EH (cell line): ENCODE results near the gene HS6ST2.
A peak's percentile ranks its signal among the peaks of the same experiment; 100 is the strongest.

Experiments
- DNase-seq: peaks from one replicate; pipeline ENCODE4 v3.0.0-alpha.2; 2015; ENCODE audit warnings: low read depth

HS6ST2 gene

DNA sequence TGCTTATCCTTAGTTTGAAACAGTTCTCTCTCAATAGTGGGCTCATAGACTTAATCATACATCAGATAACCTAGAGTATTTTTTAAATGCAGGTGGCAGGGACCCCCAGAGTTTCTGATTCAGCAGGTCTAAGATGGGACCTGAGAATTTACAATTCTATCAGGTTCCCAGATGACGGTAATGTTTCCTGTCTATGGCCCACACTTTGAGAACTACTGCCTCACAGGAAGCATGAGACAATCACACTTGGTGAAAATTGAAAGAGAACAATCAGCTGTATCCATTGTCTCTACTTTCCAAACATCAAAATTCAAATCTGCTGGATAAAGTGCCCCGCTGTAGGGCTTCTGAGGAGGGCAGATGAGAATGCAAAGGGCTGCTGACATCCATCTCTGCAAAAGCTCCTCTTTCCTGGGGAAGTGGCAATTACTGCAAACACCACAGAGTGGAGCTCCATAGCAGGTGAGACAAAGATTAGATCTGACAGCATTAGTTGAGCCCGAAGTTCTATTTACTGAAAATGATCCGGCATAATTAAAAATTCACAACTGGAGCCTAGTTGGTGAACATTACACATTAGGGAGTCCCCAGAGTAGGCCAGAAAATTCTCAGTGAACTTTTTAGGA lies 281.8 kb downstream of the HS6ST2 start:
- no peak for DNase-seq

DNA sequence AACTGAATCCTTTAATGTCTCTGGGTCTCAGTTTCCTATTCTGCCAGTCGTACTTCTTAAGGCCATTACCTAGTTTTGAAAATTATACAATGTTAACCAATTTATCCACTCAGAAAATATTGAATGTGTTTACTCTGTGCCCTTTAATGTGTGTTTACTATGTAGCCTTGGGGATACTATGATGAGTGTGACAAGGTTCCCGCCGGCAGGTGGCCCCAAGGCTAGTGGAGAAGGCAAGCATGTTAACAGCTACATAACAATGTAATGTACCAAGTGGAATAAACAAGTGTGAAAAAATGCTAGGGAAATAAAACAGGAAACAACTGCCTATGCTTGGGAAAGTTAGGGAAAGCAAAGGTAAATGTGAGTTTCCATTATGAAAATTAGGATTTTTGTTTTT lies 282.3 kb downstream of the HS6ST2 start:
- no peak for DNase-seq

DNA sequence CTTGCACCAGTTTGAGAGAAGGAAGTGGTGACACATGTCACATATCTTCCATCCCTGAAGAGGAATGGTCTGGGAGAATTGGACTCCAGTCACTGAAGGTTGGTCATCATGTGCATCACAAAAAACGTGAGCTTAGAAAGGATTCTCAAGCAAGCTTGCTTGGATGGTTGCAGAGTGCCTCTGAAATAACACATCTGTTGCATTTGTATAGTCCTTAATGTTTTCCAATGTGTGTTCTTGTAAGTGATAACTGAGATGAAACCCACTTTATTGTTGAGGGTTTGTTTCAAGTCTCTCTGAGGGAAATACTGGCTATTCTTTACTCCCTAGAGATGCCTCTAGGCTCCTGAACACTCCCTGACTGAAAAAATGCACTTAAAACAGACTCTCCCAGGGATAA lies 285.1 kb downstream of the HS6ST2 start:
- no peak for DNase-seq

DNA sequence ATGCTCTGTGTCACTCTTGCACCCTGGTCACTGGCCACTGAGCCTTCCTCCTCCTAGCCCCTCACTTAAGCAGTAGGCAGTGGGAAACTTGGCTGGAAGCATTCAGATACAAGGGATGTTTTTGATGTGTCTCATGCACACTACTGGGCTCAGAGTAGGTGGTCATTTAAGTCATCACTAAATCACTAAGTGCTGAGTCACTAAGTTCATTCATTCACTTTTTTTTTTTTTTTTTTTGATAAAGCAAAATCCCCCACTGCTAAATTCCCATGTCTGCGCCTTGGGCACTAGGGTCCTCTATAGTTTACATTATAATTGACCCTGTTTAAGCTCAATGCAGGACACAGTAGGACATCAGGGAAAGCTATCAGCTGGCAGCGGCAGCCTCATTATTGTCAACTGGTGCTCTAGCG lies 287.2 kb downstream of the HS6ST2 start:
- DNase-seq = no peak

DNA sequence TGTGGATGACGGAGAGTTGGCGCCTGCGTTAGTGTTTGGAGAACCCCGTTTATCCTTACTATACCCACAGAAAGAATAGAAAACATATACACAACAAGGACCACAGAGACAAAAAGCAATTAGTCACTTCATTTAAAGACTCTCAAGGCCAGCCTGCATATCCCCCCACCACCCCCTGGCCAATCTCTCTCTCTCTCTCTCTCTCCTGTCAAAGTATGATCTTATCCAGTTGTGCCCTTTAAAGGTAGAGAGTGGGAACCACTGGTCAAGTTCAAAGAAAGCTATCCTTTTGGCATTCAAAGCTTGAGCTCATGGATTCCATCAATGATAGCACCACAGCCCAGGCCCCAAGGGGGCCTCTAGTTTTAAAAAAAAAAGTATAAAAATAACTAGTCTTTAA lies 289.3 kb downstream of the HS6ST2 start:
- no peak for DNase-seq

DNA sequence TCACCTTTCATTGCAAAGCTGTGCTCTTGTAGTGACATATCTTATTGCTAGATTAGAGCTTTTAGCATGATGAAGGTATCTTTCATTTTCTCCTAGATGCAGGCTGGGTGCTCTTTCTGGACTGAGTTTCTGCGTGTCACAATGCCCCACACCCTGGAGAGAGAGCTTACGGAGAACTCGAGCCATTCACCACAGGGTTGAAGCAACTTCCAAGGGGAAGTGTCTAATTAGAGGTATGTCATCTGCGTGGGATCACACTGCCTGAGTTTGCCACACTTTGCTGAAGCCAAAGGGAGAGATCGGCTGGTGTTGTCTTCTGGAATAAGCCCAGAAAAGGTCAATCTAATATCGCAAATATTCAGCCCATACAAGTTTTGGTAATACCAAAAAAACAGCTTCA lies 290.3 kb downstream of the HS6ST2 start:
- no peak for DNase-seq

DNA sequence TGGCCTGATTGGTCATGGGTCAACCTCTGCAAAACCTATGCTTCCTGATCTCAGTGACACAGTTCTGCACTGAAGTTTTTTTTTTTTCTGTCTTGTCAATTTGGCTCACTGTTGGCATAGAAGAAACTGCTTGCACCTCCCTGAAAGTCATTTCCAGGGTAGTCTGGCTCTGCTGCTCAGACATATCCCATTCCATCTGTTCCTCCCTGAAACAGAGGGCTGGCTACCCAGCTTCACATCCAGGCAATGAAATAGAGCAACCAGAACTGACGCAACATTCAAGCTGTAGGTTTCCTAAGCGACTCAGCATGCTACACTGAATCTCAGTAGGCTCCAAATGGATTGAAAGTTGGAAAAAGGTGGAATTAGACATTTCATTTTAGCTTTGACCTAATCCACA lies 292.8 kb downstream of the HS6ST2 start:
- no peak for DNase-seq

DNA sequence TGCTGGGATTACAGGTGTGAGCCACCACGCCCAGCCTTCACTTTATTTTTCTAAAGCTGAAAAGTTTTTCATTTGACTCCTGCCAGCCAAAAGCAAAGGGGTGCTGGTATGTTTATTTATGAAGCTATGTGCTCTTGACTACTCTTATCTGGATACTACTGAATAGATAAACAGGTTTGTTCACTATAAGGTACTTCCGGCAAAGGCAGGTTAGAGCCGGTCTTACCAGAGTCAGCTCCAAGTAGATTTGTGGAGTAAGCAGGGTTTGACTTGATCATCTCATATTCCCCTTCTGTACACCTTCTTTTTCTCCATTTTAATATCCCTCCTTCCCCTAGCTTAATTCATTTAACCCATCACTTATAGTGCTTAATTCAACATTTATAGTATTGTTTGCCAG lies 294.2 kb downstream of the HS6ST2 start:
- no peak for DNase-seq

DNA sequence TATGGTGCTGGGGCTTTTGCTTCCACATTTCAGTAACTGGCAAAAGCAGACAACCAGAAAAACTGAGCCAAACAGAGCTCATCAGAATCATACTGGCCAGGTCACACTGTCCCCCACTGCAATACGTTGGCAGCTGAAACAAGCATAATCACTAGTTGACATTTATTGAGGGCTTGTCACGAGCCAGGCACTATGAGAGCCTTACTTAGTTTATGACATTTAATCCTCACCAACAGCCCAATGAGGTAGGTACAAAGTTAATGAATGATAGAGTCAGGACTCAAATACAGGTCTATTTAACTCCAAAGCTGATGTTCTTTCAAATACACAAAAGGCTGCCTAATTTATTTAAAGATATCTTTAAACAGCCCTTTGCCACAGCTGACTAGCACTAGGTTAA lies 295.6 kb downstream of the HS6ST2 start:
- no peak for DNase-seq

DNA sequence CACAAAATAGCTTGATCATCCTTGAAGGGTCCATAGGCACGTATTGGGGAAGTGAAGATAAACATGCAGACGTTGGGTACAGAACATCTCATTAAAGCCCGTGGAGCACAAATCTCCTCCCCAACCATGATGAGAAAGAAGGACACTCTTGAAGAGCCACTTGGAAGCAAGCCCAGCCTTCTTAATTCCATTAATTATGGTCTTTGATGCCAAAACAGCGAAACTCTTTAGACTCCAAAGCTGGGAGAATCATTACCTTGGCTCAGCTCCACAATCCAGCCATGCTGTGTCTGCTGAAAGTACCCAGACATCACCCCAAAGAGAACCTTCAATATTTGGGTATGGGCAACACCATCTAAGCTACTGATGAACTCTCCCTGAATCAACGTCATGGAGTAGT lies 300.6 kb downstream of the HS6ST2 start:
- DNase-seq = no peak

DNA sequence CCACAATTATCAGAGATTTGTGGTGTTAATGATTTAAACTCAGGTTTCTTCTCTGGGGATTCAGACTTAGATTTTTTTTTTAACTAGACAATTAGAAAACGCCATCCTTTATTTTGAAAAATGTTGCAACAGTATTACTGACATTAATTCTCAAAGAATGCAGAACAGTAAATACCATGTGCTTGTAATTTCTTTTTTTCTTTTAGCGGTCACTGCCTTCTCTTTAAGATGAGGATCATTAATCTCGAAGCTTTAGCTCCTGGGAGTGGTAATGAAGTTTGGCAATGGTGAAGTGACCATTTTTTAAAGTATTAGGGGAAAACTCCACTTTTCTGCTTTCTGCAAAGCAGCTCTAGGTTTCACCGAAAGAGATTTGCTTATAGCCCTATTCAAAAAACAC lies 305.6 kb downstream of the HS6ST2 start:
- no peak for DNase-seq

DNA sequence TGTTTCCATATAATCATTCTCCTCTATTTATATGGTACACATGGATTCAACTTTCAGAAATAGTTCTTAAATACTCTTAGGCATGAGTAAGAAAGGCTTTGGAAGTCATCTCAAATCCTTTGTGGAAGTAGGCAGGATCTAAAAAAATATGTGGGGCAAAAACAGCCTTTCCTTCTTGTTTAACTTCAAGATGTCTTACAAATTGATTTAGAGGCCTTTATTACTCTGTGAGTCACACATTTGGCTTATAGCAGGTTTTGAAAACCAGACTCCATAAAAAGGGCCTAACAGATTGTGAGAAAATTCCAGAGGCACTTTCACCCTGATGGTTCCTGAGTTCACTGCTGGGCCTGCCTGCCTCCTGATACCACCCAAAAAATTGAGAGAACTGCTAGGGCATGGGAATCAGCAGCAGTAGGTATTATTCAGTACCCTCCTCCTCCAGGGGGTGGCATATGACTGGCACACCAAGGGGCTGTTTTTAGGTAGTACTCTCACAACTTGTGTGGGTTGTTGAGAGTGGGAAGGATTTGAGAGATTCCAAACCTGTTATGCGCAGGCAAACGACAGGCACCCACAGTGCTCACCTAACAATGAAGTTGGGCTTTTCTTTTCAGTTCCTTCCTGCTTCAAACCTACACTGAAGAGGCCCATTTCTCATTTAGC lies 306.9 kb downstream of the HS6ST2 start:
- DNase-seq = peak; percentile 0

DNA sequence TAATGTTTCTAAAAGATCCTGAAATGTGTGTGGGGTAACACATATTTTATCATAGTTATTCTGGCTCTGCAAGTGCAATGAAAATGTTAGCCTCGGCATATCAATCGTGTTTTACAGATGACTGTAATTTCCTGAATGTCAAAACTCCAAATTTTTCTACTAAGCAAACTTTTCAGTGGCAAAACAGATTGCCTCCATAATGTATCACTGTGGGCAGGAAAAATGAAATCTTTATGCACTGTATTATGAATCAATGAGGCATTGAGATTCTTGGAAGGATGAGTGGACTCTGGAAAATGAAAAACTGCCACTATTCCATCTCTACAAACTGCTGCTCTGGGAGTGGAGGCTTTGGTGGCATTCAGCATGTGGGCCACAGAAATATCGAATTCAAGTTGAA lies 309.5 kb downstream of the HS6ST2 start:
- DNase-seq = peak; percentile 0

DNA sequence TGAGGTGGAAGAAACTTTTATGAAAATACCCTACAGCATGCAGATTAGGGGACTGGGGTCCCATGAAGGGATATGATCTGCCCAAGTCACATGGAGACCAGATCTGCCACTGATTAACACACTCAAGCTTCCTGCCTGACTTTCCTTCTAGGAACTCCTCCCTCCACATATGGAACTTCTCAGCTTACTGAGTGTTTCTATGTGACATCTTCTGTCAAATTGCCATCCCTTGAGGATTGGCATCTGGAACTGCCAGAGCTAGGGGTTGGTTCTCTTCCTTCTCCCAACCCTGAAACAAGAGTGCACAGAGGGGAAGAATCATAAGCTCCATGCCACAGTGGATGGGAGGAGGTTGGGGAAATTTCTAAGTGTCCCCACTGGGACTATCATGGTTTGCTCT lies 319.0 kb downstream of the HS6ST2 start:
- no peak for DNase-seq

DNA sequence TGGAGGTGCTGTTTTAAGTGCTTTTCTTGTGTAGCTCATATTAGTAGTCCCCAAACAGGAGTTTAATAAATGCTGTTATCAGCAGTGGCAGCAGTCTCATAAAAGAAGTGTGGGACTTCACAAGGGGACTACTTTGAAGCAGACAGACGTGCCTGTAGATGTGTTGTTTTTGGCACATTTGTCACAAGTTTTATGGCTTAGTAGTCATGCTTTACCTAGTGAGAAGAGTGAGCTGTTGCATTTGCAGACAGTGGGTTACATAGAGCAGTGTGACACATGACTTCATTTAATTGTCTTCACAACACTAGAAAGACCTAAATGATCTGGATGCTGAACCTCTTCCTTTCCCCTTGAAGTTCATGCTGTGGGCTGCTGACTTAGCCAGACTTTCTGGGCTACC lies 320.1 kb downstream of the HS6ST2 start:
- DNase-seq = no peak

DNA sequence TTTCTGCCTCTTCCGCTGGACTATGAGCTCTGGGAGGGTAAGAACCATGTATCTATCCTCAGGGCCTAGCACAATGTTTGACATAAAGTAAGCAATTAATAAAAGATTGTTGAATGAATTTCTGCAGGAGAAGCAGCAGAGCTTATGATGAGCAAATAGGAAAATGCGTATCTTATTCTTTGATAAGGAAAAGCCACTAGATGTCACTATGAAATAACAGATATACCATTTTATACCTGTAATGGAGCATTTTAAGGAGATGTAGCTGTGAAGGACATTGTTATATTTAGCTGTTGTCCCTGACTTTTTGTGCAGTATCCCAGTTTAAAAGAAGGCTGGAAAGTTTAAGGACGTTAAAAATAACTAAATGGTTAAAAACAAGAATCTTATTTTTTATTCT lies 322.3 kb downstream of the HS6ST2 start:
- DNase-seq = no peak

DNA sequence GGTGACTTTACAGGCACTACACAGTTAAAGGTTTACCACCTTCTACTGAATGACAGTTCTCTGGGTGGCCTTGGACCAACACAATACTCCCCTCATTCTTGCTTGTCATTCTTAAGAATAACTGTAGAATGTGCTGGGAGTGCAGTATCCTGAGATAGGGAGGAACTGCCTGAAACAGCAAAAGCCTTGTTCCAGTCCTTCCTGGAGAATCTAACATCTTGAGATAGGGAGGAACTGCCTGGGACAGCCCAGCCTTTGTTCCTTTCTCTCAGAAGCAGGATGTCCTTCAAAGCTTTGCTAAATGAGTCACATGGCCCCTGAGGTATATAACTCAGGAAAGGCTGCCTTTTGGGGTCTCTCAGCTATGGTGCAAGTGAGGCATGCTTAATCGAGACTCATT lies 323.9 kb downstream of the HS6ST2 start:
- no peak for DNase-seq

DNA sequence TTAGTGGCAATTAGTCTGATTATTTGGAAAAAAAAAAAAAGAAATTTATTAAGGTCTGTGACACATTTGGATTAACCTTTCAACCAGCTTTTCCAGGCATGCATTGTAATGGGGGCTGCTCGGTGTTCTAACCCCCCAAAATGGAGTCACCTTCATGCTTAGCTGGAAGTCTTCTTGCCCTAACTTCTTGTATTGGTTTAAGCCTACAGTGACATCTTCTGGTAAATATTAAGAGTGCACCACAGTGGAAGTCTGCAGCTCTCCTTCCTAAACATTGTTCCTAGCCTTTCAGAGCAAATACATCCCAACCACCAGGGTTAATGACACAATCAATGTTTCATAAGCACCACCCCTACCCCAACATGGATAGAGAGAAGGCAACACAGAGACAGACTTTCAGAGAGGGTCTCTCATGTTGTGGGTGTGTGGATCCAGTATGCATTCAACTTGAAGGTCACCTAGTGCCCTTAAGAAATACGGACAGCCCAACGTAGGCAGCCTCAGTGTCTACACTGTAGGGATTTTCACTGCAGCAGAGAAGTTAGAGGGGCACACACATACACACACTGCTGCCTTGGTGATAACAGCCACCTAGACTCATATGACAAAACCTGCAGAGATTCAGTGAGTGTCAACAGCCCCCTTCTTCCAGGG lies 326.7 kb downstream of the HS6ST2 start:
- peak; percentile 22 for DNase-seq

DNA sequence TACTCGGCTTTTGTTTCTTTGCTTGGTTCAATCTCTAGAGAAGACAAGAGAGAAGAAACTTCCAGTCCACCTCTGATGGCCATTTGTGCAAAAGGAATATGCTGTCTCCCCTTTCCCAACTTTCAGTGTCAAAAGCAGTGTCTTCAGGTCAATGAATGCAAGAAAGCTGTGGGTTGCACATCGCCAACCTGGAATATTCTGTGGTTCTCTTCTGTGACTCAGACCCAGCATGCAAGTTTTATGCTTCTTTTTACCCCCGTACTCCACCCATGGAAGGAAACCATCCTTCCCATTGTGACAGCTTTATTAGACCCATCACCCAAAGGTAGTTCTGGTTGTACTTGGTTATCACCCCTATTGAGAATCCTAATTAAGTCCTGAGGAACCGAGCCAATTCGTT lies 334.0 kb downstream of the HS6ST2 start:
- no peak for DNase-seq

DNA sequence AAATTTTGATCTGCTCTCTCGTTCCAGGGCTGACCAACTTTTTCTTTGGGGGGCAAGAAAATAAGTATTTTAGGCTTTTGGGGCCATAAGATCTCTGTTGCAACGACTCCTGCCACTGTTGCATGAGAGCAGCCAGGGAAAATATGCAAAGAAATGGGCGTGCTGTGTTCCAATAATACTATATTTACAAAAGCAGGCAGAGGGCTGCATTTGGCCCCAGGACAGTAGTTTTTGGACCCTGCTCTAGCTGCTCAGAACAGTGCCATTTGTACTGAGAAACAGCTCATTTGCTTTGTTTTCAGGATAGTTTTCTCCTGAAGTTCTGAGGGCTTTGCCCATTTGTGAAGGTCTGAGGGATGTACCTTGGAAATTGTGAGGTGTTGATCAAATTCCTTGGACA lies 334.5 kb downstream of the HS6ST2 start:
- DNase-seq = no peak

DNA sequence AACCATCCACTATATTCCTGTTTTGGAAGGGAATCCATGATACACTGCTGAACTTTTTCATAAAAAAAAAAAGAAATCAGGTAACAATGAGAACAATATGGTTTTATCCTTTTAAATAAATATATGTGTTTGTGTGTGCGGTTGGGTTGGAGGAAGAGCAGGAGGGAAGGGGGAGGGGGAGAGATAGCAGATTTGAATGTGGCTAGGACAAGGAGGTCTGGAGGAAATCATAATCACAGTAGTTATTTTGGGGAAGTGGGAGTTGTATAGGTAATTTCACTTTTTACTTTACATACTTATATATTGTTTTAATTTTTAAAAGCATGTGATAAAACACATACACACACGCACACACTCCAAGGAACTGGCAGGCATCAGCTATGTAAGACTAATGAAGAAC lies 335.1 kb downstream of the HS6ST2 start:
- no peak for DNase-seq

DNA sequence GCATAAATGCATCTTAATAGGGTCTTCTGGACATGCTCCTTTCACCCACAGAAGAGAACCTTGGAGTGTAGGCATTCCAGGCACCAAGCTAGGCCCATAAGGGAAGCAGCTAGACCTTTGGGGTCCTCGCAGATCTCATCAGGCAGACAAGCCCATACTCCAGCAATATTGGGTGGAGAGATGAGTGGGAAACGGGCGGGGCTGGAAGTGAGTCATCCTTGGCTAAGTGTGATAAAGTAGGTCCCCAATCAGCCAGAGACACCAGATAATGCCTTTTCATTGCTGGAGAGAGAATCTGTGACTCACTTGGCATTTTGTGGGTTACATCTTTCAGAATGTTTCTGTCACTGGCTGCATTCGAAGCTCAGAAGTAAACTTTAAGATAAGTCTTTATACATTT lies 336.3 kb downstream of the HS6ST2 start:
- DNase-seq = peak; percentile 6

DNA sequence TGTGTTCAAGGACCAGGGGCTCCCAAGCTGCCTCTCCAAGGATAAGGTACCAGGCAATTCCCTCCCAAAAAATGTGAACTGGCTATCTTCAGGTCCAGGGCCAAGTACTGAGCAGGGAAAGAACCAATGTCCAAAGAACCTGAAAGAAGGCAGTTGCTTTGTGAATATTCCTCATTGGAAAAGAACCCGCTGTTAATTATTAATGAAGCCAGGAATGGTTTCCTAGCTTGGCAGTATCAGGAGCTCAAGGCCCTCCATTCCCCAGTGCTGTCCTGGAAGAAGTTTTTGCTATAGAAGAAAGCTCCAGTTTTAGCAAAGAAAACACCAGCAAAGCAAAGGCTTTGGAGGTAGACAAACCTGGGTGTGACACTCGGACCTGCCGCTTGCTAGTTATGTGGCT lies 339.6 kb downstream of the HS6ST2 start:
- no peak for DNase-seq
